HEK293 (cell line): Measurements from ENCODE around the gene C4BPB.

Experiments
- CTCF ChIA-PET: fragments of 350-600 bp; formaldehyde crosslinking; extraction: SDS; loops from one replicate; lab custom pipeline; 2021; ENCODE audit warnings: antibody characterized with exemption; lab: Yijun Ruan, JAX
- POLR2A ChIA-PET: fragments of 300-600 bp; formaldehyde crosslinking; extraction: SDS; loops from one replicate; lab custom pipeline; 2020; ENCODE audit warnings: antibody characterized with exemption, inconsistent platforms; lab: Yijun Ruan, JAX
- H3K27ac ChIP-seq: fragments of 200-500 bp; sonication (Bioruptor generic); 2 replicates; pipeline ENCODE4 v1.5.1; 2014; ENCODE audit warnings: low read depth, low read length, control low read depth, inconsistent platforms; ENCODE audit errors: extremely low read depth
- H3K36me3 ChIP-seq, 2 experiments: fragments of 200-500 bp in 1 of 2; sonication (Bioruptor generic) in 1 of 2; 1 replicate in 1 of 2; 2 replicates in 1 of 2; pipeline ENCODE4 v1.5.1; 2014 to 2017; ENCODE audit warnings: inconsistent platforms in 2 of 2, low read length in 2 of 2; ENCODE audit not compliant: control insufficient read depth in 2 of 2, insufficient read depth in 1 of 2
- H3K4me1 ChIP-seq: fragments of 200-500 bp; sonication (Bioruptor generic); 2 replicates; pipeline ENCODE4 v1.5.1; 2014; ENCODE audit warnings: mild to moderate bottlenecking, low read length, inconsistent platforms; ENCODE audit not compliant: control insufficient read depth, insufficient read depth
- H3K4me3 ChIP-seq: 2 replicates; pipeline ENCODE4 v1.5.1; 2011; ENCODE audit warnings: low read depth, mild to moderate bottlenecking, control low read depth, low read length, moderate library complexity
- H3K9me3 ChIP-seq: fragments of 200-500 bp; sonication (Bioruptor generic); 2 replicates; pipeline ENCODE4 v1.5.1; 2014; ENCODE audit warnings: low read depth, low read length, inconsistent platforms; ENCODE audit not compliant: control insufficient read depth, insufficient read depth
- IKZF3 ChIP-seq: fragments of 450-650 bp; IDR thresholded peaks from 2 replicates; pipeline ENCODE4 v1.5.0; 2018; ENCODE audit warnings: missing biosample characterization, mild to moderate bottlenecking, missing genetic modification characterization, moderate library complexity
- KLF10 ChIP-seq: fragments of 450-650 bp; IDR thresholded peaks from 2 replicates; pipeline ENCODE4 v1.5.1; 2018; ENCODE audit warnings: missing biosample characterization, mild to moderate bottlenecking, missing genetic modification characterization
- RBAK ChIP-seq: fragments of 450-650 bp; formaldehyde crosslinking; IDR thresholded peaks from 2 replicates; pipeline ENCODE4 v1.5.1; 2016; ENCODE audit warnings: missing biosample characterization, missing genetic modification characterization
- ZBTB6 ChIP-seq: fragments of 450-650 bp; formaldehyde crosslinking; IDR thresholded peaks from 2 replicates; pipeline ENCODE4 v1.5.1; 2017; ENCODE audit warnings: missing biosample characterization, missing genetic modification characterization
- ZNF140 ChIP-seq: fragments of 450-650 bp; formaldehyde crosslinking; IDR thresholded peaks from 2 replicates; pipeline ENCODE4 v1.5.1; 2016; ENCODE audit warnings: missing biosample characterization, missing genetic modification characterization
- ZNF155 ChIP-seq: fragments of 450-650 bp; formaldehyde crosslinking; IDR thresholded peaks from 2 replicates; pipeline ENCODE4 v1.5.1; 2016; ENCODE audit warnings: missing biosample characterization, missing genetic modification characterization
- ZNF221 ChIP-seq: fragments of 450-650 bp; formaldehyde crosslinking; IDR thresholded peaks from 2 replicates; pipeline ENCODE4 v1.5.1; 2017; ENCODE audit warnings: missing biosample characterization, missing genetic modification characterization, borderline replicate concordance
- ZNF23 ChIP-seq: fragments of 450-650 bp; formaldehyde crosslinking; IDR thresholded peaks from 2 replicates; pipeline ENCODE4 v1.5.1; 2016; ENCODE audit warnings: missing biosample characterization, missing genetic modification characterization, borderline replicate concordance
- ZNF24 ChIP-seq: fragments of 450-650 bp; formaldehyde crosslinking; IDR thresholded peaks from 2 replicates; pipeline ENCODE4 v1.5.1; 2016; ENCODE audit warnings: missing biosample characterization, missing genetic modification characterization
- ZNF266 ChIP-seq: fragments of 450-650 bp; formaldehyde crosslinking; IDR thresholded peaks from 2 replicates; pipeline ENCODE4 v1.5.1; 2016; ENCODE audit warnings: missing biosample characterization, missing genetic modification characterization, low read depth
- ZNF274 ChIP-seq, 2 experiments: fragments of 200-500 bp in 1 of 2; fragments of 450-650 bp in 1 of 2; sonication (Bioruptor generic) in 1 of 2; formaldehyde crosslinking in 1 of 2; IDR thresholded peaks; 2 replicates each; pipeline versions ENCODE4 v1.5.1 to v1.6.1; 2014 to 2016; ENCODE audit warnings: borderline replicate concordance in 1 of 2, inconsistent platforms in 1 of 2, low read length in 1 of 2, missing biosample characterization in 1 of 2, missing genetic modification characterization in 1 of 2
- ZNF350 ChIP-seq: fragments of 450-650 bp; formaldehyde crosslinking; IDR thresholded peaks from 2 replicates; pipeline ENCODE4 v1.5.0; 2017; ENCODE audit warnings: missing biosample characterization, mild to moderate bottlenecking, missing genetic modification characterization
- ZNF571 ChIP-seq: fragments of 450-650 bp; formaldehyde crosslinking; IDR thresholded peaks from 2 replicates; pipeline ENCODE4 v1.5.0; 2017; ENCODE audit warnings: missing biosample characterization, missing genetic modification characterization
- ZNF596 ChIP-seq: fragments of 450-650 bp; IDR thresholded peaks from 2 replicates; pipeline ENCODE4 v1.5.0; 2018; ENCODE audit warnings: missing biosample characterization, mild to moderate bottlenecking, missing genetic modification characterization, moderate library complexity
- ZNF600 ChIP-seq: fragments of 450-650 bp; formaldehyde crosslinking; IDR thresholded peaks from 2 replicates; pipeline ENCODE4 v1.5.1; 2016; ENCODE audit warnings: missing biosample characterization, missing genetic modification characterization
- ZNF843 ChIP-seq: fragments of 450-650 bp; formaldehyde crosslinking; IDR thresholded peaks from 2 replicates; pipeline ENCODE4 v1.5.1; 2016; ENCODE audit warnings: missing biosample characterization, missing genetic modification characterization
- ZSCAN5A ChIP-seq: fragments of 450-650 bp; formaldehyde crosslinking; IDR thresholded peaks from 2 replicates; pipeline ENCODE4 v1.5.1; 2016; ENCODE audit warnings: missing biosample characterization, missing genetic modification characterization
- TF ChIP-seq, protein P1 (sequence below): fragments of 450-650 bp; formaldehyde crosslinking; IDR thresholded peaks from 2 replicates; pipeline ENCODE4 v1.5.1; 2017; ENCODE audit warnings: missing biosample characterization, missing genetic modification characterization
- TF ChIP-seq, protein P2 (sequence below): fragments of 450-650 bp; IDR thresholded peaks from 2 replicates; pipeline ENCODE4 v1.5.1; 2018; ENCODE audit warnings: missing biosample characterization, mild to moderate bottlenecking, missing genetic modification characterization

C4BPB gene

DNA sequence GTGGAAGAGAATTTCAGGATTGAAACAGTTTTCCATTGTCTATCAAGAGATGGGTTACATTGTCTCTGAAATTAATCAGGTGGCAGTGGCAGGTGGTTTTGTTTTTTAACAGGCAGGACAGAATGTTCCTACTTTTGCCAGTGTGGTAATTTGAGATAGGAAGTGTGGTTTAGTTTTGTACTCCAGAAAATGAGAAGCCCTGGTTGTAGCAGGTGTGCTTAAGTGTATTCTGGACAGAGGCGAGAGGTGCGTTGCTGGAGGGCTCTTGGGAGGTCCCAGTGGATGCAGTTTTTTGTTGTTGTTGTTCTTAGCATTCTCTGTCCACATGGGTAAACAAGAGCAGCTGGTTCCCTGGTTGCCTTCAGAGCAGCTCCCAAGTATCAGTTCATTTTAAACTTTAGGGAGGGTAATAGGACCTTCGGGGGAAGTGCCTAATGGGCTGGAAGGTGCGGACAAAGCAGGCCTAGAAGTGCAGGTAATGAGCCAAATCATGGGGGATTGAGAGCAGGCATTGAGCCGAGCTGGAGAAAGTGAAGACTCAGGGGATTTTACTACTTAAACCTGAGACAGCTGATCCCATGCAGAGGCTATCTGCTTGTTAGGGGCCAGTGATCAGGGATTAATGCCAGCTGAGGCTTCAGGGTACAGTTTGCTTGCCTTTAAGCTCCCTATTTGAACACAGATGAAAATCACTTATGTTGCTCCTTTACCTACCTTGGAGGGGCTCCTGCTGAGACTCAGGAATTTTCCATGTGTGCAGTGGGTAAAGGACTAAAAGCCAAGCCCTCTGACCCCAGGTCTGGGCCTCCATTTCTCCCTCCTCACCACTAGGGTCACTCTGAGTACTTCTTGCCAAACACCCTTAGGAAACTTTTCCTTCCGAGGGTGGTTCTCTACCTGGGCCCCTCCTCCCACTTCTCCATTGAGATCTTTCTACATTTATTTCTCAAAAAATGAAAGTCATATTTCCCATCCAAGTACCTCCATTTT is 29.5 kb upstream of the C4BPB start:
- ChIA-PET CTCF (interaction anchor here (0.6 to 1.6 kb wide), 3 partner anchors 11 to 440 kb away, joined by 3 to 4 read pairs (median 3); no protein-coding TSS in a partner anchor), POLR2A (no interaction called here)
- no peaks in the 10 kb centered on the region for H3K4me1 ChIP-seq
- H3K4me3 ChIP-seq = no peak overlapping the region
- no peak overlapping the region for H3K27ac ChIP-seq
- no peaks in the 10 kb centered on the region for H3K9me3 ChIP-seq
- peaks cover 0 to 28% of the 10 kb centered on the region in 2 experiments; a peak in 1 of 3 replicates for H3K36me3 ChIP-seq
- TF ChIP-seq, protein P1, sequence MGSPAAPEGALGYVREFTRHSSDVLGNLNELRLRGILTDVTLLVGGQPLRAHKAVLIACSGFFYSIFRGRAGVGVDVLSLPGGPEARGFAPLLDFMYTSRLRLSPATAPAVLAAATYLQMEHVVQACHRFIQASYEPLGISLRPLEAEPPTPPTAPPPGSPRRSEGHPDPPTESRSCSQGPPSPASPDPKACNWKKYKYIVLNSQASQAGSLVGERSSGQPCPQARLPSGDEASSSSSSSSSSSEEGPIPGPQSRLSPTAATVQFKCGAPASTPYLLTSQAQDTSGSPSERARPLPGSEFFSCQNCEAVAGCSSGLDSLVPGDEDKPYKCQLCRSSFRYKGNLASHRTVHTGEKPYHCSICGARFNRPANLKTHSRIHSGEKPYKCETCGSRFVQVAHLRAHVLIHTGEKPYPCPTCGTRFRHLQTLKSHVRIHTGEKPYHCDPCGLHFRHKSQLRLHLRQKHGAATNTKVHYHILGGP (tag by site-specific recombination) = no peak
- TF ChIP-seq ZNF843 (no peak), ZNF571 (tag by site-specific recombination) (no peak), ZNF274 (IDR thresholded peaks at IDR 0.05; ENCODE audit: low read length) (no peak), ZNF274 (tag by site-specific recombination; IDR thresholded peaks at IDR 0.05; ENCODE audit: borderline replicate concordance) (no peak), ZNF23 (tag by site-specific recombination) (no peak), ZNF600 (tag by site-specific recombination) (no peak), ZNF155 (tag by site-specific recombination) (no peak), ZNF140 (tag by site-specific recombination) (no peak), RBAK (tag by site-specific recombination) (no peak), ZSCAN5A (no peak), IKZF3 (no peak), KLF10 (tag by site-specific recombination) (no peak), ZNF350 (tag by site-specific recombination) (no peak)

GRCh38 chr1:207059881-207060280 is 28.8 kb upstream of the C4BPB start:
- Histone ChIP-seq H3K36me3 (peaks cover 0 to 33% of the 10 kb centered on the region in 2 experiments; a peak in 1 of 3 replicates), H3K9me3 (no peaks in the 10 kb centered on the region), H3K4me1 (no peaks in the 10 kb centered on the region)
- TF ChIP-seq ZNF221 (no peak), ZNF266 (tag by site-specific recombination) (no peak), IKZF3 (no peak), ZNF24 (tag by site-specific recombination) (no peak), ZNF596 (tag by site-specific recombination) (no peak), ZBTB6 (tag by site-specific recombination) (no peak)
- TF ChIP-seq, protein P2, sequence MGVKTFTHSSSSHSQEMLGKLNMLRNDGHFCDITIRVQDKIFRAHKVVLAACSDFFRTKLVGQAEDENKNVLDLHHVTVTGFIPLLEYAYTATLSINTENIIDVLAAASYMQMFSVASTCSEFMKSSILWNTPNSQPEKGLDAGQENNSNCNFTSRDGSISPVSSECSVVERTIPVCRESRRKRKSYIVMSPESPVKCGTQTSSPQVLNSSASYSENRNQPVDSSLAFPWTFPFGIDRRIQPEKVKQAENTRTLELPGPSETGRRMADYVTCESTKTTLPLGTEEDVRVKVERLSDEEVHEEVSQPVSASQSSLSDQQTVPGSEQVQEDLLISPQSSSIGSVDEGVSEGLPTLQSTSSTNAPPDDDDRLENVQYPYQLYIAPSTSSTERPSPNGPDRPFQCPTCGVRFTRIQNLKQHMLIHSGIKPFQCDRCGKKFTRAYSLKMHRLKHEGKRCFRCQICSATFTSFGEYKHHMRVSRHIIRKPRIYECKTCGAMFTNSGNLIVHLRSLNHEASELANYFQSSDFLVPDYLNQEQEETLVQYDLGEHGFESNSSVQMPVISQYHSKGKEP (tag by site-specific recombination) = no peak
- TF ChIP-seq, all 188 proteins: peak for 0
- ChIA-PET CTCF (interaction anchor here (0.6 to 1.6 kb wide), 7 partner anchors 10 to 440 kb away, joined by 3 to 6 read pairs (median 4); no protein-coding TSS in a partner anchor), POLR2A (interaction anchor here (0.6 kb wide), 2 partner anchors 17 to 802 kb away, joined by 3 to 4 read pairs; no protein-coding TSS in a partner anchor)
- H3K4me3 ChIP-seq = no peak overlapping the region
- no peak overlapping the region for H3K27ac ChIP-seq
